DMS79 (cell line): ENCODE results near the gene RAB11FIP3.

Experiments
- DNase-seq: peaks from one replicate; lab custom pipeline; 2025; lab: John Stamatoyannopoulos, UW

RAB11FIP3 gene

DNA sequence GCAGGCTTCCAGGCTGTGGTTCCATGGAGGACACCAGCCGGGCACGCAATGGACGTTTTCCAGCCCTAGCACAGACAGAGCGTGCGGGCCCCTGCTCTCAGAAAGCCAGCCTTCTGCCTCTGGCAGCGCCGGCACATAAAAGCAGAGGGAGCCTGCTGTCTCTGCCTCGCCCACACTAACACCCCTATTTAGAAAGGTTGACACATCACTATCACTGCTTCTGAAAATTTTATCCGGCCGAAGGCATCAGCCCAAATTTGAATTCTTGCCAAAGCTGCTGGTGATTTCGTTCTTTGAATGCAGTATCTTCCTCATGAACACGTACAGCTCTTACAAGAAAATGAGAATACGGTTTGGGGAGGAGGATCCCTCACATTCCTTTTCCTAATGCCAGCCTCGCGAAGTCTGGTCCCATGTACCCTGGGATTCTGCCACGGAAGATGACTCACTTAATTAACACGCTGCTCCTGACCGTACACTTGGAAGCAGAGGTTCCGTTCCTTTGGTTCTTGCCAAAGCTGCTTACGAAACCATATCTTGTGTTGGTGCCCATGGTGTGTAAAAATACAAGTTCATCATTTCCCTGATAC lies 1.3 kb upstream of the RAB11FIP3 start:
- no peak for DNase-seq

DNA sequence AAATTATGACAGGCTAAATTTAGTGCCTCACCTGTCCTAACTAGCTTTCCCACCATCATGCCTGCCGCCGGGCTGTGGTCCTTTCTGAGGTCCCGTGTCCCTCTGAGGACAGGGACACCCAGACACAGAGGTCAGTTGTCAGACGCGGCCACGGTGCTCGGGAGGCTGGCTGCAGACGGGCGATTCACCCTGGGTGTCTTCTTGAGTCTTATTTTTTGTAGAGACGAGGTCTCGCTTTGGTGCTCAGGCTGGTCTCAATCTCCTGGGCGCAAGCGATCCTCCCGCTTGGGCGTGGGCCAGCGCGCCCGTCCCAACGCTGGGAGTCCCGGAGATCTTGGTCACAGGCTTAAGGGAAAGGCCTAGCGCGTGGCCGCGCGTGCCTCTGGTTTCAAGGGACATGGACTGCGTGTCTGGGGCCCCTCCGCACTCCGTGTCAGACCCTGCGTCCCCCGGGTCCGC lies 797 bp upstream of the RAB11FIP3 start:
- no peak for DNase-seq

DNA sequence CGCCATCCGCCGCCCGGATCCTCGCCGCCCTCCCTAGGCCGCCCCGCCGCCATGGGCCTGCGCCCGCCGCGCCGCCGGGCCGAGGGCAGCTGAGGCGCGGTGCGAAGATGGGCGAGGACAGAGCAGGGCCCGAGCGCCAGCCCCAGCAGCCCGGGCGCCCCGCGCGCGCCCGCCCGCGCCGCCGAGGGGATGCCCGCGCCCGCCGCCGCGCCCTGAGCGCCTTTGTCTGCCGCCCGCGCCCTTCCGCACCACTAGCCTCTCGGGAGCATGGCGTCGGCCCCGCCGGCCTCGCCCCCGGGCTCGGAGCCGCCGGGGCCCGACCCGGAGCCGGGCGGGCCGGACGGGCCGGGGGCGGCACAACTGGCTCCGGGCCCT lies 278 bp downstream of the RAB11FIP3 start:
- no peak for DNase-seq

DNA sequence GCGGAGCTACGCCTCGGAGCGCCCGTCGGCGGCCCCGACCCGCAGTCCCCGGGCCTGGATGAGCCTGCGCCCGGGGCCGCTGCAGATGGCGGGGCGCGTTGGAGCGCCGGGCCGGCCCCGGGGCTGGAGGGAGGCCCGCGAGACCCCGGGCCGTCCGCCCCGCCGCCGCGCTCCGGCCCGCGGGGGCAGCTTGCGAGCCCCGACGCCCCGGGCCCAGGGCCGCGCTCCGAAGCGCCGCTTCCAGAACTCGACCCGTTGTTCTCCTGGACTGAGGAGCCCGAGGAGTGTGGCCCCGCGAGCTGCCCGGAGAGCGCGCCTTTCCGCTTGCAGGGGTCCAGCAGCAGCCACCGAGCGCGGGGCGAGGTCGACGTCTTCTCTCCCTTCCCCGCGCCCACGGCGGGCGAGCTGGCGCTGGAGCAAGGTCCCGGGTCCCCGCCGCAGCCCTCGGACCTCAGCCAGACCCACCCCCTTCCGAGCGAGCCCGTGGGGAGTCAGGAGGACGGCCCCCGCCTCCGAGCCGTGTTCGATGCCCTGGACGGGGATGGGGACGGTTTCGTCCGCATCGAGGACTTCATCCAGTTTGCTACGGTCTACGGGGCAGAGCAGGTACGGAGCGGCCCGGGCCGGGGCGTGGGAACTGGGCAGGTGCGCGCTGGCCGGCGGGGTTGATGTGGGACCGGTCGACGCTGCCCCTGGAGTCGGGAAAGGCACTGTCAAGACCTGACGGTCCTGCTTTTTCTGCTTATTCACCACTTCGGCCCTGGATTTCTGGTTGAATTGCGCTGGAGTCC lies 861 bp downstream of the RAB11FIP3 start:
- DNase-seq = no peak

DNA sequence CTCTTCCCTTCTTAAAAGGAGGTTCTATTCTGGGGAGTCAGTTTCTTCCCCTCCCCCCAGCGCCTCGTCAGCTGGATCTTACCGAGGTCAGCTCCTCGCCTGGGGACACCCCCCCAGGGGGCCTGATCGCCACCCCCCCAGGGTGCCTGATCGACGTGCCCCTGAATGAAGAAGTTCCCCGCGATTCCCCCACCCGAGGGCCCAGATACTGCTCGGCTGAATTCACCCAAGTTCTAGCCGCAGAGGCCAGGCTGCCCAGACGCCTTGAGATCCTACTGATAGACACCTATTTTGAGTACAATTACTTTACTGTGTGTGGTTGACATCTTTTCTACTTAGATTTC lies 1.4 kb downstream of the RAB11FIP3 start:
- DNase-seq = no peak

DNA sequence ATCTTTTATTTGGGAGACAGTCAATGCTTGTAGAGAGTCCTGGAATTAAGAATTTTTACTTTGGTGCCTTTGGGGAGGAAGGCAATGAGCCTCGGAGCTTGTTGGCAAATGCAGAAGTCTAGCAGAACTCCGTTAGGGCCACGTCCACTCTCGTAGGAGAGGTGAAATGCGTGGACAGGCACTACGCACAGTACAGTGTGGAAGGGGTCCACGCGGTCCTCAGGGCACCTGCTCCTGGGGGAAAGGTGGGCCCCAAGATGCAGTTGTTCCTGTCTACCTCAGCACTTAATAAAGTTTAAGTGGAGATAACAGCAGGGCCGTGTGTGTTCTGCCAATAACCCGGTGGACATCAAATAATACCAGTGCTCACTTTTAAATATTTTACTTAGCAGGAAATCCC lies 1.8 kb downstream of the RAB11FIP3 start:
- no peak for DNase-seq

DNA sequence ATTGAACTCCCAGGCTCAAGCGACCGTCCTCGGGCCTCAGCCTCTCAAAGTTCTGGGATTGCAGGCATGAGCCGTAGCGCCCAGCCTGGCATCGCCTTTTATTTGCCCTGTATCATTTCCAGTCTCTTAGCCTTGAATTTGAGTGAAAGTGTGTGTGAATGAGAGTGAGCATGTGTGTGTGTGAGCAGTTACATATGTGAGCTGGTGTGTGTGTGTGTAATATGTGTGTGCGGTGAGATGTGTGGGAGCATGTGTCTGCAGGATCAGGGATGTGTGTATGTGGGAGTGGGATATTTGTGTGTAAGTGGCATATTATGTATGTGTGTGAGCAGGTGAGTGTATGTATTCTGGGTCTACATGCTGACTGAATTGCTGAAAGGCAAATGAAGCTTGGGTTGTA lies 5.5 kb downstream of the RAB11FIP3 start:
- DNase-seq = no peak

DNA sequence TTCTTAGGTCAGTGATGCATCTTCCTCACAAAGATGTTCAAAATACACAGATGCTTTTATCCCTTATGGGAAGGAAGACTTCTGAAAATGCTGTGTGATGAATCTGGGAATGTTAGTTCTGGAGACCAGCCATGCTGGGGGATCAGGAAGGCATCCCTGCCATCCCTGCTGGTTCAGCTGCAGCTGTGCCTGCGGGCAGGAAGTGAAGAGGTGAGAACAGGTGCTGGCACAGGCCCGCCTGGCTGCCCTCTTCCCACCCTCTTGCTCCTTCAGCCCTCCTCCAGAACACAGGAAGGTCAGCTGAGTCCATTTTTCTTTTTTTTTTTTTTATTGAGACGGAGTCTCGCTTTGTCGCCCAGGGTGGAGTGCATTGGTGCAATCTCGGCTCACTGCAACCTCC lies 15.2 kb downstream of the RAB11FIP3 start:
- no peak for DNase-seq

DNA sequence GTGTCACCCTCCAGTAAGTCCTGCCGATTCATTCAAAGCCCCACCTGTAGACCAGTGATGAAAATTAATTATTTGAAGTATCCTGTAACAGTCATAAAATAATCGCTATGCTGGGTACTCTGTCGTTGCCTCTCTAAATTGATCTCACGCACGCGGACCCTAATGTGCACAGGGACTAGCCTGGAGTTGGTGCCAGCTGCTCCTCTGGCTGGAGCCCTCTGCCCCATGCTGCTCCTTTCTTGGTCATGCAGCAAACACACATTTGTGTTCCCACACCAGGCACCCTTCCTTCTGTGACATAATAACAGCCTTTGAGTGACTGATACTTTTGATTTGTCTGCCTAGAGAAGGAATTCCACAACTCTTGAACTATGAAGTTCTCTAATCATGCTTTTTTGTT lies 16.0 kb downstream of the RAB11FIP3 start:
- DNase-seq = no peak

DNA sequence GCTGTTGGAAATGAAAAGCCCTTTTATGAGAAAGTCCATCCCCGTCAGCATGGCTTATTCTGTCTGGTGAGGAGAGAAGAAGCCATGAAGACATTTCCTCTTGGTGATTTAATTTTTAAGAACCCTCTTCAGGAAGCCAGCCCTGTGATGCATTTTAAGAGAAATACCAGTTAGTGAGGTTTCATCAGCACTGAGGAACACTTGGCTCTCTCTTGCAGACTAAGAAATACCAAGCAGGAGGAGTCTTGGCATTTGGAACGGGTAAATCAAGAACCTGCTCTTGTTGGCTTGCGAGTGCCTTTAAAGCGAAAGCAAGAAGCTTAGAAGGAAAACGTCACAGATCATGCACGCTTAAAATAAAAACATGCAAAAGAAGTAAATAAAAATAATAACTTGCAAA lies 17.5 kb downstream of the RAB11FIP3 start:
- no peak for DNase-seq

DNA sequence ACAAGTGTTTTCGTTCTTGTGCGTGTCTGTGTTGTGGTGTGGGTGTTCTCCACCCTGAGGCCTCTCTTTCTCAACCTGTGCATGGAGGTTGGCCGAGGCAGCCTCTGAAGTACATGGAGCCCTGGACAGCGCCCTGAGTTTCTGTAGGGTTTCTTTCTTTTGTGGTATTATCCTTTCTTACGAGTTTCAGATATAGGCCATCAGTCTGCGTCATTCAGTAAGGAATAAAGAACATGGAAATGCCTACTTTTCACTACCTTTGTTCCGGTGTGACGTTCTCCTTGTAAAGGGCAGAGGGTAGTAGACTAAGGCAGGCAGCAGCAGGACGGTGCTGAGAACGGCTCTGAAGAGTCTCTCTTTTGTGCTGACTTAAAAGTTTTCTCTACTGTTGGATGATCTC lies 18.6 kb downstream of the RAB11FIP3 start:
- DNase-seq = no peak

DNA sequence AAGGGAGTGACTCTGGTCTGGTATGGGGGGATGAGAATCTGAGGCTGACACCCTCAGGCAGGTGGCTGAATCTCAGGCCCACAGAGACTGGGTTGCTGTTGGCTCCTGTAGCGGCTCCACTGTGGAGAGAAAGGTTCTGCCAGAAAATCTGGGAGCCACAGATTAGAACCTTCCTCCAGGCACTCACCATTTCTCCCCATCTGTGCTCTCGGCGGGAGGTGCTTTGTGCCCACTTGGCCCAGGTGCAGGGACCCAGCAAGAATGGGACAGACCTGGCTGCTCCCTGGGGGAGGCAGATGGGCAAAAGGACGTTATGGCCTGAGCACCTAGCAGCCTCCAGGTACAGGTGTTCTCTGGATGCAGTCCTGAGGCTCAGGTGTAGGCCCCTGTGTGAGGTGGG lies 20.1 kb downstream of the RAB11FIP3 start:
- no peak for DNase-seq

DNA sequence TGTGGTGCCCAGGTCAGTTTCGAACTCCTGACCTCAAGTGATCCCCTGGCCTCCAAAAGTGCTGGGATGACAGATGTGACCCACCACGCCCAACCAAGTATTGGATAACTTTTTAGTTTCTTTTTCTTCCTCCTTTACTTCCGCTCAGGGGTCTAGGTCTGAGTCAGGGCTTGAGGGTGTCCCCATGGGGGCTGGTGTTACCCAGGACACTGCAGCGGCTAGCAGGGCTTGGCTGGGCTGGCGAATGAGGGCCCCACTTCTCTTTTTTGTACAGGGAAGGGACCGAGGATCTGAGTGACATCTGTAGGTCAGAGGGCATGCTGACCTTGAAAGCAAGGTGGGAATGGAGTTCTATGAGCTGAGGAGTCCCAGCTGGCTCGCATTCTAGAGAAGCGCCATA lies 24.9 kb downstream of the RAB11FIP3 start:
- no peak for DNase-seq

DNA sequence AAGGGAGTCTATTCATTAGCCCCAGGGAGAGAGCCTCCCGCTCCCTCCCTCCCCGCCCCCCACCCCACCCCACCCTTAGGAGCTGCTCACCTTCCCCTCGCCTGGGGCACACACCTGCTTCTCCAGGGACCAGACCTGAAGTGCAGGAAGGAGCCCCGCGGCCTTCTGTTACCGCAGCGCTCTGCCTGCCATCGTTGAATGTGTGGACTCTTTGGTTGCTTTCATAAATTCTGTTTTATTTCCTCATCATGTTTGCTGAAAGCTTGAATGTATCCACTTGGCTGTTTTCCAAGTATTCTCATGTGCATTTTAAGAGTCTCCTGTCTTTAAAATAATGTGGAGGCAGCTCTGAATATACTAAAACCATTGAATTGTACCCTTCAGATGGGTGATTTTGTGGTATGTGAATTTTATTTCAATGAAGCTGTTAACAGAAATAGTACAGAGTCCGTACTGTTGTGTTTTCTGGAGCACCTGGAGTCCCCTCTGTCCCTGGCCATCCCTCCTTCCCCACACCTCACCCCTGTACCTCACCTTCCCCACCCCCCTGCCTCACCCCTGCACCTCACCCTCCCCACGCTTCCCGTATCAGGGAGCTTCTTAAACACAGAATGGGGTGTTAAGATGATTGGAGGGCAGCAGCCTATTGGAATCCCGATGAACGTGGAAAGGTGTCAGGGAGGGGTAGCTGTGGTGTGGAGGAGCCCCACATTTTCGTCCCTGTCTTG lies 25.5 kb downstream of the RAB11FIP3 start:
- DNase-seq = peak; percentile 86

DNA sequence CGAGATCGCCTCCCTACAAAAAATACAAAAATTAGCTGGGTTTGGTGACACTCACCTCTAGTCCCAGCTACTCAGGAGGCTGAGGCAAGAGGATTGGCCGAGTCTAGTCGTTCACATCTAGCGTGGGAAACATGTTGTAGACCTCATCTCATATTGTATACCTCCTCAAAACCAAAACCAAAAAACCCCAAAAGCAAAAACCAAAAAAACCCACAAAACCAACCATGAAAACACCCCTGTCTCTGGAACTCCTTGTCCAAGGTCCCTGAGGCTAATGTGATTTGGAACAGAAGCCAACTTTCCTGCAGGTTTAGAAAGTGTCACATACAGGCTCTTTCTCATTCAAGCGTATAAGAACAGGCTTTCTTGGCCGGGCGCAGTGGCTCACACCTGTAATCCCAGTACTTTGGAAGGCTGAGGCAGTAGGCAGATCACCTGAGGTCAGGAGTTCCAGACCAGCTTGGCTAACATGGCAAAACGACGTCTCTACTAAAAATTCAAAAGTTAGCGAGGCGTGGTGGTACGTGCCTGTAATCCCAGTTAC lies 29.0 kb downstream of the RAB11FIP3 start:
- peak; percentile 27 for DNase-seq

DNA sequence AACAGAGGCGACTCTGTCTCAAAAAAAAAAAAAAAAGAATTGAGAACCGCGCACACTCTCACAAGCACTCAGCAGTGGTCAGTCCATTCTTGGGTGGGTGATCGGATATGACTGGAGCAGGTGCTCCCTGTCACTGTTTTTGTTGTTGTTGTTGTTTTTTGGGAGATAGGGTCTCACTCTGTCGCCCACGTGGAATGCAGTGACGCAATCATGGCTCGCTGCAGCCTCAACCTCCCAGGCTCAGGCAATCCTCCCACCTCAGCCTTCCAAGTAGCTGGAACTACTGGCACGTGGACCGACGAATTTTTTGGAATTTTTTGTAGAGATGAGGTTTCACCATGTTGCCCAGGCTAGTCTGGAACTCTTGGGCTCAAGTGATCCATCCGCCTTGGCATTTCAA lies 30.0 kb downstream of the RAB11FIP3 start:
- DNase-seq = no peak

DNA sequence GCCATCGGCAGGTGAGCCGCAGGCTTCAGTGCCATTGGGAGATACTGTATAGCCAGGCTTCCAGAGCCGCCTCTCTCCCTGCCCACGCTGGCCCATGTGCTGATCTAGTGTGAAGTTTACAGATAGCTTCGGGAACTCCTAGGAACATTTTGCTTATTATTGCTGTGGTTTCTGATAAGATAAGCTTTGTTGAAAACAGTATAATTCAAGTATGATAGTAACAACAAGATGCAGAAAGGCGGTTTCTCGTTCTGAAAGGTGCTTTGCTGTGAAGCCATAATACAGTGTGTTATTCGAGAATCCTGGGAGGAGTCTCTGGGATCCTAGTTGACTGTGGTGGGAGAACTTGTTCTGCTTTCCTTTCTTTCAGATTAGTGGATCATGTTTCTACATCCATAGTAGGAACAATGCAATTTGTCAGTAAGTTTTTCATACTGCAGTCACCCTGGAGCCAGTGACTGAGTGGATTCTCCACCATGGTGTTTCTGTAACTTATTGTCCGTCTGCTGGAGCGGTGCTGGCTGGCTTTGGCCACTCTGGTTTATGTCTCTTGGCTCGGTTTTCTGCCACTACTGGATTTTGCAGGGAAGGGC lies 31.5 kb downstream of the RAB11FIP3 start:
- DNase-seq = peak; percentile 35

DNA sequence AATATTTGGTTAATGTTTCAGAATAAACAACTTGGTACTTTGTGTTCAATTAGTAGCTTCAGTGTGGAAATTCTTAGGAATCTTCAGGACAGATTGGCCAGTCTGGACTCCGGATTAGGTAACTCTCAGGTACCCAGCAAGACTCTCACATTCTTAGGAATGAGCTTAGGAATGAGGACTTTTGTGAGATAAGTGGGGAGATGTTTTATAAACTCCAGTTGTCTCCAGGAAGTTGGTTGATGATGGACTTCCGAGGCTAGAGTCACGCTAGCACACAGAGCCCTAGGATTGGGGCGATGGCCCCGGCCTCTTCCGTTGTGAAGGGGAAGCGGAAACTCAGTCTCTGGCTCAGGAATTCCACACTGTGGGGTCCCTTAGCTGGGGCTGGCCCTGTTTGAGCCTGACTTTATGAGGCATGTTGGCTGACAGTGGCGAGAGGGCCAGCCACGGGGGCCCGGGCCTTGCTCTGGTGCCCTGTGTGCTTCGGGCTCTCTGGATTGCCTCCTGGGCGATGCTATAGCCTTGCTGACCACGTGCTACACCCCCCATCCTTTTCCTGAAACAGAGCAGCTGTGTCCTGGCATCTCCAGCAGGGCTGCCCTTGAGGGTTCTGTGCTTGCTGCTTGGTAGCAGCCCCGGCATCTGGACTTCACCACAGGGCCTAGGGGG lies 32.4 kb downstream of the RAB11FIP3 start:
- no peak for DNase-seq

DNA sequence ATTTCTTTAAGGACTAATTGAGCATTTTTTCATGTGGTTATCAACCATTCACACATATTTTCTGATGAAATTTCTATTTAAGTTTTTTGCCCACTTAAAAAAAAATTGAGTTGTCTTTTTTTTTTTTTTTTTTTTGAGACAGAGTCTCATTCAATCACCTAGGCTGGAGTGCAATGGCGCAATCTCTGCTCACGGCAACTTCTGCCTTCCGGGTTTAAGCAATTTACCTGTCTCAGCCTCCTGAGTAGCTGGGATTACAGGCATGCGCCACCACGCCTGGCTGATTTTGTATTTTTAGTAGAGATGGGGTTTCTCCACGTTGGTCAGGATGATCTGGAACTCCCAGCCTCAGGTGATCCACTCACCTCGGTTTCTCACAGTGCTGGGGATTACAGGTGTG lies 34.3 kb downstream of the RAB11FIP3 start:
- no peak for DNase-seq

DNA sequence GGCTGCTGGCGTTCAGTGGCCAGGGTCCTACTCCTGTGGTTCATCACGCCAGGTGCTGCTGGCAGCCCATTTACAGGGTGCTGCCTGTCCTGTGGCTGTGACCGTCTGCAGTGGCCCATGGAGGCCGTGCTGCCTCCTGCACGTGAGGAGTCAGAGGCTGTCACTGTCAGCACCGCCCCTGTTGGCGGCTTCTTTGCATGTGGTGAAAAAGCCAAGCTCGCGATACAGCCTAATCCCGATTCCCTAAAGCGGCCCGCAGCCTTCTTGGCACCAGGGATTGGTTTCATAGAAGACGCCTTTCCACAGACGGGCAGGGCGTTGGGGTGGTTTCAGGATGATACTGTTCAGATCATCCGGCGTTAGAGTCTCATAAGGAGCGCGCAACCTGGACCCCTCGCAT lies 35.3 kb downstream of the RAB11FIP3 start:
- DNase-seq = no peak

DNA sequence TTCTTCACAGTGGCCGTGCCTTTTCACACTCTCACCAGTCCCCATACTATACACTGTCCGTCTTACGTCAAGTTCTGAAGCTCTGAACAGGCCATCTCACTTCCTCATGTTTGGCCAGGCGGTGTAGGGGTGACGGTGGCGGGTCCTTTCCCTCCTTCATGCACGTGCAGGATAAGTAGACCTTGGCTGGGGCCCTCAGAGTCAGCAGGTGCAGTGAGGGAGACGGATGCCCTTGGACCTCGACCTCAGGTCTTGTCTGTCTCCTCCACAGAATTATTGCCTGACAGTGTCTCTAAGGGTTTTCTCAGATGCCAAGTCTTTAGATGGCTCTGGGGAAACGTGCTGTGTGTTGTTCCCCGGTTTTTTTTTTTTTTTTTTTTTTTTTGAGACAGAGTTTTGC lies 37.6 kb downstream of the RAB11FIP3 start:
- no peak for DNase-seq

DNA sequence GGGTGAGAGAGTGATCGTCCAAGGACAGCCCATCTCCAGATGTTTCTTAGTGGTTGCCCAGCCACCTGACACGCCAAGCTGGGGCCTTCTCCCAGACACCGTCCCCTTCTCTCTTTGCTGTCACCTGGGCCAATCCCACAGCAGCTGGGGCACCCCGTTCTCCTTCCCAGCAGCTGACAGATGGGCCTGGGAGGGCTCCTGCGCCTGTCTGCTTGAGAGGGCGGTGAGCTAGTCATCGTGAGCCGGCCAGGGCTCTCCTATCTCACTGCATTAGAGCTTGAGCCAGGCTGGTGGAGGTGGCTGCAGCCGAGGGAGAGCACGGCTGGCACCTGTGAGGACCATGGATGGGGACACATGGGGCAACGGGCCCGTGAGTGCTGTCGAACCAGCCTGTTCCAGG lies 41.2 kb downstream of the RAB11FIP3 start:
- no peak for DNase-seq
